NCI-H1105 (cell line): ENCODE measurements around the gene OR5V1.
"Not testable (repeated sequence)": the region's sequence is repeated elsewhere in the genome, so short reads cannot be mapped to it uniquely, and the experiment has no call there.

Experiments used
- DNase-seq: peaks from one replicate; lab custom pipeline; 2025; lab: John Stamatoyannopoulos, UW

Gene OR5V1

DNA sequence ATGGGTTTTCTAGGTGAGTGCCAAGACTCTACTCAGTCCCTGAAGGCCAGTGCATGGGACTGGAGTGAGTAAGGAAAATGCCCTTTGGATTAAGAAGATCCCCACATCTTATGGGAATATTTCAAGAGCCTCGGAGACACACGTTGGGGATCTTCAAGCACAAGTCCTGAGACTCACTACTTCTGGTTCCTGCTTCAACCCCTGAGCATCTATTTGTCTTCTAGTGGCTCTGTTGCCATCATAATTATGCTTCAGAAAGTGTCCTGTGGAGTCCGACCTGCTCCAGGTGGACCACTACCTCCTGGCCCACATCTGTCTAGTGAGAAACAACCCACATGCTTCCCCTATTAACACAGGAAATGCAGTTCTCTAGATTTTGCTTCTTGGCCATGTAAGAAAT, at the start of gene OR5V1:
Gene OR5V1 (minus strand): TSS at position 101 of the 400 bp plus-strand sequence. CDS start 12,670 bp downstream, outside the sequence.
- no peak for DNase-seq

DNA sequence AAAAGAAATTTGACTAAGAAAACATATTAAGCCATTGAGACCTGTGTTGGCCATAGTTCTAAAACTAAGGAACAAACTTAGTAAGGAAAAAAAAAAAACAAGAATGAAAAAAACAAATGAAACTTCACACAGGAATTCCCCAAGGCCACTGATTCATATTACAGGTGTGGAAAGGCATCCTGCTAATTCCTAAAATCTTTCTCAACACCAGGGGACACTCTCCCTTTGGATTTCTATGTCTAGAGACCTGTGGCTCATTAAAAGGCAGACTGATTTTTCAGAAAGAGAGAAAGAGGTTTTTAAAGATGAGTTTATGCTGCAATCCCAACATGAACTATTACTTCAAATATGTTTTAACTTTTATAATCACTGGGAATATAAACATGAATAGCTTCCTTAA, 45.9 kb upstream of the OR5V1 start, which contains the start of gene OR12D1:
Gene OR12D1 (plus strand): TSS at position 341 of the 400 bp plus-strand sequence.
- DNase-seq, result no peak

- DNase-seq, result no peak
These were observed 35.1 kb upstream of the OR5V1 start for GRCh38 chr6:29403801-29404200.

GRCh38 chr6:29399525-29399924, 30.9 kb upstream of the OR5V1 start:
- no peak for DNase-seq

DNA sequence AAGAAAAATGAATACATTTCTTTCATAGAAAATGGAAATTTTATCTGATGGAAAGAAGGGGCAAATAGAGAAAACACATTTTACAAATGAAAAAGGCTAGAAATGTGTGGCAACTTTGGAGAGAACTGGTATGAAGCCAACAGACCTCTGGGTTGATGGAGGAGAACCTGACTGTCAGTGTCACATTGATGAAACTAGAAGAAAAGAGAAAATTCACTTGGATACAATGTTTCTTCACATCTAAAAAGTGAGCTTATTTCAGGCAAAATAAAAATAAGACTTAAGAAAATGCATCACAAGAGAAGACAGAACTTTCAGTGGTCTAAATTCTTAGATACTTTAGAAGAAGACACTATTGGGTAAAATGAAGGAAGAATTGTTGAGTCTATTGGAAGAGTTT, 26.7 kb upstream of the OR5V1 start, which contains the start of gene OR12D2:
Gene OR12D2 (plus strand): TSS at position 301 of the 400 bp plus-strand sequence. CDS start 1,069 bp downstream, outside the sequence.
- DNase-seq, result no peak

- DNase-seq, result no peak
These were observed 19.9 kb upstream of the OR5V1 start for GRCh38 chr6:29388533-29388932.

DNA sequence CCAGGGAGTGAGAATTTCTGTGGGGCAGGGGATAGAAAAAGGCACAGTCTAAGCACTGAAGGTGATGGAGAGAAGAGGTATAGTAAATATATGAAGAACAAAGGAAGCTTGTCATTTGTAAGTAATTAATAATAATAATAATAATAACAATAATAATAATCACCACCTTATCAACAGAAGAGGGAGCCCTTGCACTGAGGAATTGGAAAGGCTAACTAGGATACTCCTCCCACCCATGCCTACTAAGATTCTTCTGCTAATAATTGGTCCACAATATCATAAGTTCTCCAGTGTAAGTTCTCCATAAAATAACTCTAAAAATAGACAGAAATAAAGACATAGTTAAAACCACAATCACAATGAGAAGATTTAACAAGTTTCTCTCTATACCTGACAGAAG, 7.3 kb upstream of the OR5V1 start:
- DNase-seq, result no peak

DNA sequence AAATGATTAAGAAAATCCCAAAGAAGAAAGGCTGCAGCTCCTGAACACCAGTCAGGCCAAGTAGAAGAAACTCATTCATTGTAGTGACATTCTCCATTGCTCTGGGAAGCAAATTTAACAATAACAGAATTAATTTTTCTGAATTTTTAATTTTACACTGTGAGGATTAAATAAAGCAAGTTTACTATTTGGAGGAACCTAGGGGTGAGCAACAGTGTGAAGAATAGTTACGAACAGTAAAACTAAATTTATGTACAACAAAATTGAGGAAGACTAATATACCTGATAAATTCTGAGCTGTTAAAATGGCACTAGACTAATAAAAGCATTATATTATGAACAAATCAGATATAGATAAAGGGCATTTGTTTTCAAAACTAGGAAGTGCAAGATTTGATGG, 6.5 kb upstream of the OR5V1 start, which contains the start of gene OR12D3:
Gene OR12D3 (minus strand): TSS at position 101 of the 400 bp plus-strand sequence. CDS start 4 bp downstream, at position 97.
- no peak for DNase-seq

- DNase-seq, result no peak
These were observed 13.1 kb downstream of the OR5V1 start for GRCh38 chr6:29355603-29356002.

GRCh38 chr6:29354980-29355379, 13.7 kb downstream of the OR5V1 start:
- DNase-seq, result no peak

GRCh38 chr6:29349348-29349747, 19.3 kb downstream of the OR5V1 start:
- not testable (repeated sequence) for DNase-seq

DNA sequence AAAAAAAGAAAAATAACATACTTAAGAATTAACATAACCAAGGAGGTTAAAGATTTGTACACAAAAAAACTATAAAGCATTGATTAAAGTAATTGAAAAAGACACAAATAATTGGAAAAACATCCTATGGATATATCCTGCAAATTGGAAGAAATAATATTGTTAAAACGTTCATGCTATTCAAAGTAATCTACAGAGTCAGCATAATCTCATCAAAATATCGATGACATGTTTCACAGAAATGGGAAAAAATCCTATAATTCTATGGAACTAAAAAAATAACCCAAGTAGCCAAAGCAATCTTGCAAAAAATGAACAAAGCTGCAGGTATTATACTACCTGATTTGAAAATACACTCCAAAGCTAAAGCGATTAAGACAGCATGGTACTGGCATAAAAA, 23.3 kb downstream of the OR5V1 start:
- no peak for DNase-seq

- DNase-seq, result no peak
These were observed 32.4 kb downstream of the OR5V1 start for GRCh38 chr6:29336269-29336668.

- no peak for DNase-seq
These were observed 36.0 kb downstream of the OR5V1 start for GRCh38 chr6:29332676-29333075.

DNA sequence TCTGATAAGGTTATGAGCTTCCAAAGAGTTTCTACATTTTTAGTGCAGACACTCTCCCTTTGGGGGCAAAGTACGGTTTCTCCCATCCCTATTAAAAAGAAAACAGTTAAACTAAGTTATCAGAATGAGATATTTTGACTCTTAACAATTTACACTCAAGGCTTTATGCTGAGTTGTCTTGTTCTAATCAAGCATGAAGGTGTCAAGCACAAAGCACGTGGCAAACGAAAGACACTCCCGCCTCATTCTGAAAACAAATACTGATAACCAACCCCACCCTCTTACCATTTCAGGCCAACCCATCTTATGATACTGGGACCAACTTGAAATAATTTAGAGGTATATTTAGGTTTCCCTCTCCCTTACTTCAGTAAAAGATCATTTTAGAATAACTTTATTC, 42.9 kb downstream of the OR5V1 start:
- DNase-seq, result no peak

DNA sequence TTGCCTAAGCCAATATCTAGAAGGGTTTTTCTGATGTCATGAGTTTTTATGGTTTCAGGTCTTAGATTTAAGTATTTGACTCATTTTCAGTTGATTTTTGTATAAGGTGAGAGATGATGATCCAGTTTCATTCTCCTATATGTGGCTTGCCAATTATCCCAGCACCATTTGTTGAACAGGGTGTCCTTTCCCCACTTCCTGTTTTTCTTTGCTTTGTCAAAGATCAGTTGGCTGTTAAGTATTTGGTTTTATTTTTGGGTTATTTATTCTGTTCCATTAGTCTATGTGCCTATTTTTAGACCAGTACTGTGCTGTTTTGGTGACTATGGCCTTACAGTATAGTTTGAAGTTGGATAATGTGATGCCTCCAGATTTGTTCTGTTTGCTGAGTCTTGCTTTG, 45.3 kb downstream of the OR5V1 start:
- DNase-seq, result not testable (repeated sequence)

GRCh38 chr6:29319931-29320330, 48.7 kb downstream of the OR5V1 start:
- no peak for DNase-seq
